ENCODE measurements around the gene ABCA10. TPM values are rescaled to one million over a fixed set of nuclear protein-coding genes. Genes with fewer than 3 reads are reported as not detected.

ABCA10 gene
- total RNA-seq, 1 experiment from 2014 or later: not detected

- CTCF ChIA-PET: no interaction called here
- no peaks in the 10 kb centered on the region for H3K27me3 Mint-ChIP-seq (ENCODE audit: low read depth)
- peaks cover 5% of the 10 kb centered on the region; the same call in 1 of the 2 replicates for H3K9me3 Mint-ChIP-seq
- H3K36me3 Mint-ChIP-seq: no peaks in the 10 kb centered on the region
- no peak for ATAC-seq
- no peak for DNase-seq (ENCODE audit: low spot score)
- POLR2A ChIA-PET: no interaction called here
- H3K27ac Mint-ChIP-seq: no peak overlapping the region
- H3K4me1 Mint-ChIP-seq: no peaks in the 10 kb centered on the region
- TF ChIP-seq GABPB1 (CRISPR knock-in tag; IDR thresholded peaks at IDR 0.05): peak; percentile 92
- TF ChIP-seq ZMAT4 (CRISPR knock-in tag; IDR thresholded peaks at IDR 0.05): no peak
- no peak for TF ChIP-seq NR2C2 (CRISPR knock-in tag; IDR thresholded peaks at IDR 0.05)
- TF ChIP-seq ZBTB21 (CRISPR knock-in tag; IDR thresholded peaks at IDR 0.05; ENCODE audit: borderline replicate concordance): no peak
- no peak for TF ChIP-seq SMAD3 (CRISPR knock-in tag; IDR thresholded peaks at IDR 0.05; ENCODE audit: borderline replicate concordance)
- TF ChIP-seq ATF2 (CRISPR knock-in tag; IDR thresholded peaks at IDR 0.05; ENCODE audit: borderline replicate concordance, low read depth): no peak
- TF ChIP-seq E2F5 (CRISPR knock-in tag; IDR thresholded peaks at IDR 0.05): no peak
- no peak for TF ChIP-seq KAT7 (CRISPR knock-in tag; IDR thresholded peaks at IDR 0.05; ENCODE audit: borderline replicate concordance)
- H3K4me3 Mint-ChIP-seq: no peak overlapping the region
These were observed 40.7 kb upstream of the ABCA10 start for GRCh38 chr17:69269131-69269998.

GRCh38 chr17:69268543-69269014, 40.0 kb upstream of the ABCA10 start:
- ChIA-PET CTCF (no interaction called here), POLR2A (no interaction called here)
- no peaks in the 10 kb centered on the region for H3K36me3 Mint-ChIP-seq
- no peak overlapping the region for H3K4me3 Mint-ChIP-seq
- H3K27me3 Mint-ChIP-seq (ENCODE audit: low read depth): no peaks in the 10 kb centered on the region
- peak; percentile 38; the same call in 1 of the 2 replicates for ATAC-seq
- TF ChIP-seq GTF2I (CRISPR knock-in tag; conservative IDR thresholded peaks at IDR 0.05): no peak
- TF ChIP-seq NFYB (CRISPR knock-in tag; conservative IDR thresholded peaks at IDR 0.05; ENCODE audit: low read depth): no peak
- TF ChIP-seq GABPB1 (CRISPR knock-in tag; IDR thresholded peaks at IDR 0.05): peak; percentile 66; the same call in 1 of the 2 replicates
- no peak for TF ChIP-seq EMX1 (CRISPR knock-in tag; IDR thresholded peaks at IDR 0.05)
- no peak for TF ChIP-seq ZNF416 (CRISPR knock-in tag; IDR thresholded peaks at IDR 0.05)
- no peak for TF ChIP-seq ZNF512 (CRISPR knock-in tag; IDR thresholded peaks at IDR 0.05; ENCODE audit: borderline replicate concordance)
- no peak for TF ChIP-seq PRDM15 (CRISPR knock-in tag; IDR thresholded peaks at IDR 0.05)
- TF ChIP-seq ZNF263 (CRISPR knock-in tag; IDR thresholded peaks at IDR 0.05; ENCODE audit: low read depth): no peak
- H3K4me1 Mint-ChIP-seq: no peaks in the 10 kb centered on the region
- H3K27ac Mint-ChIP-seq: no peak overlapping the region
- peaks cover 5% of the 10 kb centered on the region; the same call in 1 of the 2 replicates for H3K9me3 Mint-ChIP-seq
- DNase-seq (ENCODE audit: low spot score): no peak
